Fibroblast of lung (primary cell): ENCODE results near the gene RIPK1. TPM values are rescaled to one million over a fixed set of nuclear protein-coding genes. Genes with fewer than 3 reads are reported as not detected.

Experiments
- DNase-seq, 2 donors: peaks; one replicate each; pipeline versions ENCODE4 v3.0.0 to v3.0.0-alpha.2; 2010; ENCODE audit warnings: low read depth in 2 of 2
- H2AFZ ChIP-seq: 2 replicates; pipeline ENCODE4 v1.5.1; 2012; ENCODE audit warnings: low read length, control low read depth, inconsistent platforms
- H3K27ac ChIP-seq: 2 replicates; pipeline ENCODE4 v1.5.1; 2011; ENCODE audit warnings: low read length, control low read depth; ENCODE audit not compliant: insufficient read depth
- H3K27me3 ChIP-seq: 2 replicates; pipeline ENCODE4 v1.5.1; 2011; ENCODE audit warnings: mild to moderate bottlenecking, low read length; ENCODE audit not compliant: control insufficient read depth, insufficient read depth
- H3K36me3 ChIP-seq: 2 replicates; pipeline ENCODE4 v1.5.1; 2011; ENCODE audit warnings: low read length; ENCODE audit not compliant: control insufficient read depth, insufficient read depth
- H3K4me1 ChIP-seq: 2 replicates; pipeline ENCODE4 v1.5.1; 2011; ENCODE audit warnings: low read length; ENCODE audit not compliant: control insufficient read depth, insufficient read depth; ENCODE audit errors: extremely low read depth
- H3K4me2 ChIP-seq: 2 replicates; pipeline ENCODE4 v1.5.1; 2011; ENCODE audit warnings: low read length, control low read depth; ENCODE audit not compliant: insufficient read depth; ENCODE audit errors: extremely low read depth
- H3K4me3 ChIP-seq, 4 experiments: fragments of 200-600 bp in 1 of 4; sonication (generic) in 1 of 4; replicated peaks in 1 of 4; 2 replicates each; pipeline ENCODE4 v1.5.1; 2011 to 2016; ENCODE audit warnings: low read length in 4 of 4, low read depth in 3 of 4, mild to moderate bottlenecking in 3 of 4, control low read depth in 2 of 4, inconsistent platforms in 1 of 4, mixed read lengths in 1 of 4; ENCODE audit not compliant: insufficient read depth in 1 of 4; ENCODE audit errors: control extremely low read depth in 1 of 4
- H3K79me2 ChIP-seq: 2 replicates; pipeline ENCODE4 v1.5.1; 2012; ENCODE audit warnings: mild to moderate bottlenecking, low read length, inconsistent platforms; ENCODE audit not compliant: control insufficient read depth, insufficient read depth
- H3K9ac ChIP-seq: 2 replicates; pipeline ENCODE4 v1.5.1; 2011; ENCODE audit warnings: mild to moderate bottlenecking, low read length, control low read depth; ENCODE audit not compliant: insufficient read depth
- H3K9me3 ChIP-seq: 2 replicates; pipeline ENCODE4 v1.5.1; 2012; ENCODE audit warnings: low read depth, low read length; ENCODE audit not compliant: control insufficient read depth, insufficient read depth
- H4K20me1 ChIP-seq: 2 replicates; pipeline ENCODE4 v1.5.1; 2011; ENCODE audit warnings: low read length; ENCODE audit not compliant: control insufficient read depth, insufficient read depth; ENCODE audit errors: extremely low read depth
- EZH2 ChIP-seq: IDR thresholded peaks from 2 replicates; pipeline ENCODE4 v1.5.1; 2012; ENCODE audit warnings: low read length, control low read depth, mild to moderate bottlenecking; ENCODE audit errors: missing control alignments
- polyA plus RNA-seq, 2 donors: library from polyadenylated mRNA; depleted of rRNA in 1 of 2; stranded (reverse) in 1 of 2; unstranded in 1 of 2; fragments of >200 nt; gene quantifications; 2 replicates each; pipeline ENCODE4 v1.2.1, GENCODE V29; 2011 to 2012; ENCODE audit warnings: missing spikeins in 1 of 2
- total RNA-seq: library from RNA; depleted of rRNA; stranded (reverse); fragments of >200 nt; gene quantifications from 2 replicates; pipeline ENCODE4 v1.2.1, GENCODE V29; 2014
- TF ChIP-seq, protein P1 (sequence below), 2 donors: IDR thresholded peaks in 1 of 2; conservative IDR thresholded peaks in 1 of 2; 1 replicate in 1 of 2; 2 replicates in 1 of 2; pipeline ENCODE4 v1.5.1; 2011 to 2012; ENCODE audit warnings: low read length in 2 of 2, control low read depth in 1 of 2, inconsistent platforms in 1 of 2, low read depth in 1 of 2, mild to moderate bottlenecking in 1 of 2

RIPK1 gene
- total and polyA plus RNA-seq, 2 donors (not counting 1 experiment from before 2014, with no cell fraction given) = 22.1 to 29.3 TPM

DNA sequence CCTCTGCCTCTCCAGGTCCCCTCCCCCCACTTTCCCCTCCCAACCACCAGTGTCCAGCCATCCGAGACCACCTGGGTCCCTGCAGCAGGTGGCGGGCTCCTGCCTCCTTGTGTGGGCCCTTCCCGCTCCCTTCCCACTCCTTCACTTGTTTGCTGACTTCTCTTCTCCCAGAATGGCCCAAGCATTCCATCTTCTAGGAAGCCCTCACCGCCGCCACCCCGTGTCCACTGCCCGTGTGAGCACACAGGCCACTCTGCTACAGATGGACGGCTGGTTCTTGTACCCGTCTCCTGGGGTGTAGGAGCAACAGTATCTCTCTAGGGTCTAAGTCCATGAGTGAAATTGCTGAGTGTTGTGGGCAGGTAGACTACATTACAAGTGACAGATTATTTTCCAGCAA, 65.2 kb downstream of the RIPK1 start:
- Histone ChIP-seq H3K79me2 (no peaks in the 10 kb centered on the region), H3K4me2 (no peak overlapping the region), H3K4me3 (no peak overlapping the region), H3K36me3 (peaks cover 3% of the 10 kb centered on the region), H3K4me1 (peaks cover 1% of the 10 kb centered on the region), H3K9ac (no peak overlapping the region), H3K9me3 (no peaks in the 10 kb centered on the region), H3K27me3 (no peaks in the 10 kb centered on the region), H2AFZ (no peak overlapping the region), H4K20me1 (no peaks in the 10 kb centered on the region), H3K27ac (no peak overlapping the region)
- TF ChIP-seq, protein P1, sequence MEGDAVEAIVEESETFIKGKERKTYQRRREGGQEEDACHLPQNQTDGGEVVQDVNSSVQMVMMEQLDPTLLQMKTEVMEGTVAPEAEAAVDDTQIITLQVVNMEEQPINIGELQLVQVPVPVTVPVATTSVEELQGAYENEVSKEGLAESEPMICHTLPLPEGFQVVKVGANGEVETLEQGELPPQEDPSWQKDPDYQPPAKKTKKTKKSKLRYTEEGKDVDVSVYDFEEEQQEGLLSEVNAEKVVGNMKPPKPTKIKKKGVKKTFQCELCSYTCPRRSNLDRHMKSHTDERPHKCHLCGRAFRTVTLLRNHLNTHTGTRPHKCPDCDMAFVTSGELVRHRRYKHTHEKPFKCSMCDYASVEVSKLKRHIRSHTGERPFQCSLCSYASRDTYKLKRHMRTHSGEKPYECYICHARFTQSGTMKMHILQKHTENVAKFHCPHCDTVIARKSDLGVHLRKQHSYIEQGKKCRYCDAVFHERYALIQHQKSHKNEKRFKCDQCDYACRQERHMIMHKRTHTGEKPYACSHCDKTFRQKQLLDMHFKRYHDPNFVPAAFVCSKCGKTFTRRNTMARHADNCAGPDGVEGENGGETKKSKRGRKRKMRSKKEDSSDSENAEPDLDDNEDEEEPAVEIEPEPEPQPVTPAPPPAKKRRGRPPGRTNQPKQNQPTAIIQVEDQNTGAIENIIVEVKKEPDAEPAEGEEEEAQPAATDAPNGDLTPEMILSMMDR (conservative IDR thresholded peaks at IDR 0.05 in 1 of 2, IDR thresholded peaks at IDR 0.05 in 1 of 2; ENCODE audit: low read depth in 1 of 2, low read length in 2 of 2) = no peak
- DNase-seq = no peak

DNA sequence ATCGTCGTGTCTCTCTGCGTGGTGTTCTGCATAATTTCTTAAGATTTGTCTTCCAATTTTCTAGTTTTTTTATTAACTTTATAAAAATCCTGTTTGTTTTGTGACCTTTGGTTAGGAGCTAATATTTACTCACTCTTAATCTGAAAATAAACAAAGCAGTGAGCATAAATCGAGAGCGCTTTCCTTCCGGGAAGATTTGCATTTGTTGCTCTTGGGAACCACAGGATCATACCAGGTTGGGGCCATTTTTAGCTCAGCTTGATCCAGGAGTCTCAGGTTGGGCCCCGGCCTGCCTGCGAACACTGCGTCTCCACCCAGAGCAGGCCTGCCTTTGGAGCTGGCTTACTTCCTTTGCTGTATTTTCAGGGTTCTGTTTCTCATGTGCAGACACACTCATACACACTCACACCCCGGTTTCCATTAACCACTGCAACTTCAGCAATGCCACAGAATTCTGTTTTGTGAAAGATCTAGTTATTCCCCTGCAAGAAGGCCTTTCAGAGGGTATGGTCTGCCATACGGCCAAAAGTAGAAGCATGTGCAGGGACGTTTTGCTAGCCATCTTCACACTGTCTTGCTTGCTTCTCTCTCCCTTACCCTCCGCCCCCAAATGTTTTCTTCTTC, 67.5 kb downstream of the RIPK1 start:
- H3K4me2 ChIP-seq = no peak overlapping the region
- no peak overlapping the region for H3K9ac ChIP-seq
- peaks cover 14% of the 10 kb centered on the region for H3K4me1 ChIP-seq
- H3K79me2 ChIP-seq = no peaks in the 10 kb centered on the region
- H3K27me3 ChIP-seq = no peaks in the 10 kb centered on the region
- H3K4me3 ChIP-seq = no peak overlapping the region
- TF ChIP-seq EZH2 = no peak
- TF ChIP-seq, protein P1 (conservative IDR thresholded peaks at IDR 0.05 in 1 of 2, IDR thresholded peaks at IDR 0.05 in 1 of 2; ENCODE audit: low read depth in 1 of 2, low read length in 2 of 2) = no peak
- DNase-seq = no peak
- H3K9me3 ChIP-seq = no peaks in the 10 kb centered on the region
- no peak overlapping the region for H3K27ac ChIP-seq
- H4K20me1 ChIP-seq = no peaks in the 10 kb centered on the region
- H3K36me3 ChIP-seq = no peaks in the 10 kb centered on the region
- H2AFZ ChIP-seq = no peak overlapping the region

DNA sequence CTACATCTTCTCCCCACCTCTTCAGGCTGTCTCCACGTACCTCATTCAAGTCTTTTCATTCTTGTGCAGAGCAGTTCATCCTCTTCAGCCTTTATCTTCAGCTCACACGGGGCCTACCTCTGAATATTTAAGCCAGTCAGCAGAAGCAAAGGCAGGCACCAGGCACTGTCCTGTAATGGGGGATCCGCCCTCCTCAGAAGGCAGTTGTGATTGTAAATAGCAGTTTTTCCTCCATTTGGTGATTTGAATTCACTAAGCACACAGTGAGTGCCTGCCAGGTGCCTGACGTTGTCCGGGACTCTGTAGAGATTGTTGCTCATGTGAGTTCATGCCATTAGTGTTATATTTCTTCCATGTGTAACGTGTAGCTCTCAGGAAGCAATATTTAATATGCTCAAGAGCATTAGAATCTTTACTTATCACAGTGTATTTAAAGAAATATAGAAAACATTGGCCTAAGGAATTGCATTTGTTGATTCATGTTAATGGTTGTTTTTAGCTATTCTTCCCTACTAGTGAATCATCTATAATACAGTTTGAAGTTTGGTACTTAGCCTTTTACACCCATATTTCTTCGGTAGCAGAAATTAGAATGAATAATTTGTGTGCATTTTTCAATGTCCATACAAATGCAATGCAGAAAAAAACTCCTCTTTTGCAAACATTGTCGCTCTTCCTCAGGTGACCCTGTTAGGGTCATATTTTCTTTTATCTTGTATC, 68.2 kb downstream of the RIPK1 start:
- no peak overlapping the region for H2AFZ ChIP-seq
- H3K4me2 ChIP-seq = no peak overlapping the region
- H3K27ac ChIP-seq = no peak overlapping the region
- H3K36me3 ChIP-seq = no peaks in the 10 kb centered on the region
- DNase-seq = no peak
- H3K4me3 ChIP-seq = no peak overlapping the region
- no peak overlapping the region for H3K9ac ChIP-seq
- H3K79me2 ChIP-seq = no peaks in the 10 kb centered on the region
- no peak for TF ChIP-seq EZH2
- TF ChIP-seq, protein P1 (conservative IDR thresholded peaks at IDR 0.05 in 1 of 2, IDR thresholded peaks at IDR 0.05 in 1 of 2; ENCODE audit: low read depth in 1 of 2, low read length in 2 of 2) = no peak
- no peaks in the 10 kb centered on the region for H4K20me1 ChIP-seq
- peaks cover 14% of the 10 kb centered on the region for H3K4me1 ChIP-seq
- no peaks in the 10 kb centered on the region for H3K27me3 ChIP-seq
- no peaks in the 10 kb centered on the region for H3K9me3 ChIP-seq
